Calu3 (cell line): ENCODE measurements around the gene ZRSR2. TPM values are rescaled to one million over a fixed set of nuclear protein-coding genes. Genes with fewer than 3 reads are reported as not detected.
A peak's percentile ranks its signal among the peaks of the same experiment; 100 is the strongest.

Experiments used
- BruUV-seq: library from RNA; stranded (reverse); fragments of 400-500 nt; replicated peaks from 2 replicates; lab custom pipeline; 2021; lab: Mats Ljungman, UMichigan
- CTCF ChIA-PET: fragments of 300-600 bp; sonication (Branson Sonifier 250); formaldehyde crosslinking; loops from one replicate; lab custom pipeline; 2022; ENCODE audit warnings: antibody characterized with exemption; lab: Charles Lee
- DNase-seq: peaks from one replicate; pipeline ENCODE4 v3.0.0; 2022
- H3K27ac Mint-ChIP-seq: one replicate; pipeline ENCODE4 v1.8.0; 2022; ENCODE audit warnings: mixed read lengths; ENCODE audit not compliant: unreplicated experiment
- H3K27me3 Mint-ChIP-seq: one replicate; pipeline ENCODE4 v1.8.0; 2022; ENCODE audit warnings: mixed read lengths; ENCODE audit not compliant: unreplicated experiment
- H3K36me3 Mint-ChIP-seq: one replicate; pipeline ENCODE4 v1.8.0; 2022; ENCODE audit warnings: mild to moderate bottlenecking, moderate library complexity, mixed read lengths; ENCODE audit not compliant: insufficient read depth, unreplicated experiment
- H3K4me1 Mint-ChIP-seq: one replicate; pipeline ENCODE4 v1.8.0; 2022; ENCODE audit warnings: mild to moderate bottlenecking, low read depth, mixed read lengths; ENCODE audit not compliant: unreplicated experiment
- H3K4me3 Mint-ChIP-seq: one replicate; pipeline ENCODE4 v1.8.0; 2022; ENCODE audit warnings: mild to moderate bottlenecking, low read depth, moderate library complexity, mixed read lengths; ENCODE audit not compliant: unreplicated experiment
- H3K9me3 Mint-ChIP-seq: one replicate; pipeline ENCODE4 v1.8.0; 2022; ENCODE audit warnings: low read depth, mixed read lengths; ENCODE audit not compliant: unreplicated experiment
- intact Hi-C: fragments of 100-400 bp; cut with micrococcal nuclease; formaldehyde crosslinking; loops from one replicate; pipeline ENCODE4 v1.10.0; 2022; ENCODE audit not compliant: unreplicated experiment
- total RNA-seq: library from RNA; stranded (reverse); gene quantifications from 2 replicates; pipeline ENCODE4 v1.2.3, GENCODE V29; 2022
- TF ChIP-seq, protein P1 (sequence below): fragments of 200-600 bp; IDR thresholded peaks from one replicate; pipeline ENCODE4 v1.8.0; 2022; ENCODE audit warnings: antibody characterized with exemption; ENCODE audit not compliant: unreplicated experiment

Gene ZRSR2
- total RNA-seq, 1 experiment from 2014 or later: 16.4 TPM

GRCh38 chrX:15849555-15849954 is 59.3 kb downstream of the ZRSR2 start:
- intact Hi-C loops: loop anchor here (1.0 to 2.0 kb wide), 2 partner anchors 63 to 123 kb away; no protein-coding TSS in a partner anchor
- Mint-ChIP-seq H3K4me3 (peak overlapping the region; percentile 7), H3K9me3 (no peaks in the 10 kb centered on the region), H3K27ac (peak overlapping the region; percentile 36), H3K27me3 (no peaks in the 10 kb centered on the region), H3K36me3 (peaks cover 44% of the 10 kb centered on the region), H3K4me1 (peaks cover 33% of the 10 kb centered on the region)
- BruUV-seq: no TSS peak
- CTCF ChIA-PET: interaction anchor here (0.6 to 1.0 kb wide), 2 partner anchors 24 to 273 kb away, joined by 3 to 4 read pairs; no protein-coding TSS in a partner anchor
- TF ChIP-seq, protein P1, sequence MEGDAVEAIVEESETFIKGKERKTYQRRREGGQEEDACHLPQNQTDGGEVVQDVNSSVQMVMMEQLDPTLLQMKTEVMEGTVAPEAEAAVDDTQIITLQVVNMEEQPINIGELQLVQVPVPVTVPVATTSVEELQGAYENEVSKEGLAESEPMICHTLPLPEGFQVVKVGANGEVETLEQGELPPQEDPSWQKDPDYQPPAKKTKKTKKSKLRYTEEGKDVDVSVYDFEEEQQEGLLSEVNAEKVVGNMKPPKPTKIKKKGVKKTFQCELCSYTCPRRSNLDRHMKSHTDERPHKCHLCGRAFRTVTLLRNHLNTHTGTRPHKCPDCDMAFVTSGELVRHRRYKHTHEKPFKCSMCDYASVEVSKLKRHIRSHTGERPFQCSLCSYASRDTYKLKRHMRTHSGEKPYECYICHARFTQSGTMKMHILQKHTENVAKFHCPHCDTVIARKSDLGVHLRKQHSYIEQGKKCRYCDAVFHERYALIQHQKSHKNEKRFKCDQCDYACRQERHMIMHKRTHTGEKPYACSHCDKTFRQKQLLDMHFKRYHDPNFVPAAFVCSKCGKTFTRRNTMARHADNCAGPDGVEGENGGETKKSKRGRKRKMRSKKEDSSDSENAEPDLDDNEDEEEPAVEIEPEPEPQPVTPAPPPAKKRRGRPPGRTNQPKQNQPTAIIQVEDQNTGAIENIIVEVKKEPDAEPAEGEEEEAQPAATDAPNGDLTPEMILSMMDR: no peak
- peak; percentile 24 for DNase-seq

DNA sequence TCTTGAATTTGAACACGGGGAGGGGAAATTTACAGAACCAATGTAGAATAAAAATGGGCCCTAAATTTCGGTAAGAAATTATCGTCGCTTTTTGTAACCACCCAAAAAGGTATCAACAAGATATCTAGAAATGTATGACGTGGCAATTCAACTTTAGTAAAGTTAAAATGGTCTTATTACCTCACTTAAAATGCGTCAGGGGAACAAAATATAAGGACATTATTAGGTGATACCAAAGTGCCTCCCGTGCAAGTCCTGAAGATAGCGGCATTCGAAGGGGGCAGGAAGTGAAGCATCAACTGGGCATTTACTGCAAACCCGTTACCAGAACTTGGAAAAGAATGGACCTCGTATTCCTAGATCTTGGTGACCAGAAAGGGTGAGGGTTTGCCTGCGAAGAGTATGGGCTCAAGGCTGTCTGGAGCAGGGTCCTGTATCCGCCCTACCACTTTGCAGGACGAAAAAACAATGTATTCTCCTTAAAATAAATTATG is 63.3 kb downstream of the ZRSR2 start:
- Mint-ChIP-seq H3K27ac (peak overlapping the region; percentile 39), H3K4me1 (peaks cover 33% of the 10 kb centered on the region), H3K36me3 (peaks cover 50% of the 10 kb centered on the region), H3K27me3 (no peaks in the 10 kb centered on the region), H3K4me3 (peak overlapping the region; percentile 94), H3K9me3 (no peaks in the 10 kb centered on the region)
- TSS peak; percentile 44 for BruUV-seq
- intact Hi-C loops: loop anchor here (2.0 kb wide), 1 partner anchor 19 kb away; no protein-coding TSS in a partner anchor
- no peak for DNase-seq
- TF ChIP-seq, protein P1: no peak
- CTCF ChIA-PET: no interaction called here

DNA sequence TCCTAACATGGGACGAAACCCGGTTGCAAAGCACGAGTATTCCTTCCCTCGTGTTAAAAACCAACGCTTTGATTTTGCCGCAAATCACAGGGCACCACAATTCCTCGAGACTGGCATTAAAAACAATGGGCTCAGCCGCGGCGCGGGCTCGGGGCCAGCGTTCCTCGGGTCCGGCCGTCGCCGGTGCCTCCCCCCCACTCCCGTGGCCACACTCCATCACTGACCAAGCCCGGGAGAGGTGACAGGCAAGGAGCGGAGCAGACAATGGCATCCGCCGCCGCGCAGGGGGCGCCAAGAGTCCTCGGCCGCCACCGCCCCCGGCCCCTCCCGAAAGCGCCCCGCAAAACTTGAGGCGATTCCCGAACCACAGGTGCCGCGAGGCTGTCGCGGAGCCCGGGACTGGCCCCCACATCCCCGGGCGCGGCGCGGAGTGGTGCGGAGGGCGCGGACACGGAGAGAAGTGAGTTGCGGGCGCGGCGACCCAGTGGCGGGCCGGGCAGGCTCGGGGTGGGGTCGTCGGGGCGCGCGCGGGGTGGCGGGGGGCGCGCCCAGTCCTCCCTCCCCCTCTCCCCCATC is 63.9 kb downstream of the ZRSR2 start:
- Mint-ChIP-seq H3K27me3 (no peaks in the 10 kb centered on the region), H3K4me3 (peak overlapping the region; percentile 94), H3K9me3 (no peaks in the 10 kb centered on the region), H3K27ac (peak overlapping the region; percentile 94), H3K36me3 (peaks cover 50% of the 10 kb centered on the region), H3K4me1 (peaks cover 33% of the 10 kb centered on the region)
- TF ChIP-seq, protein P1: peak; percentile 45
- peak; percentile 73 for DNase-seq
- BruUV-seq: no TSS peak
- CTCF ChIA-PET: interaction anchor here (0.8 to 1.1 kb wide), 4 partner anchors 11 to 75 kb away, joined by 3 to 9 read pairs (median 3); no protein-coding TSS in a partner anchor
- intact Hi-C loops: loop anchor here (2.0 kb wide), 1 partner anchor 19 kb away; no protein-coding TSS in a partner anchor

GRCh38 chrX:15854712-15855567 is 64.7 kb downstream of the ZRSR2 start, which contains the start of gene AP1S2:
TSS of gene AP1S2 (minus strand) at chrX:15854813. CDS start at chrX:15852524, 2,289 bp downstream.
- CTCF ChIA-PET: interaction anchor here (0.7 to 1.1 kb wide), 5 partner anchors 10 to 74 kb away, joined by 3 to 9 read pairs (median 3); no protein-coding TSS in a partner anchor
- Mint-ChIP-seq H3K27ac (peak within 1 kb of the TSS; percentile 94), H3K27me3 (no peaks in the 10 kb centered on the region), H3K9me3 (no peaks in the 10 kb centered on the region), H3K4me1 (peaks cover 26% of the 10 kb centered on the region), H3K36me3 (peaks cover 45% of the 10 kb centered on the region), H3K4me3 (peak within 1 kb of the TSS; percentile 94)
- no TSS peak for BruUV-seq
- TF ChIP-seq, protein P1: no peak
- intact Hi-C loops: loop anchor here (2.0 kb wide), 1 partner anchor 18 kb away; no protein-coding TSS in a partner anchor
- peak; percentile 97 for DNase-seq
